ENCODE data around the gene SLC15A3. TPM values are rescaled to one million over a fixed set of nuclear protein-coding genes. Genes with fewer than 3 reads are reported as not detected.

Gene SLC15A3
- total and polyA plus RNA-seq, 2 experiments from 2014 or later: 14.2 to 15.8 TPM

- Histone ChIP-seq H3K4me2 (no peak overlapping the region), H3K27ac (ENCODE audit: low read depth) (no peak overlapping the region), H2AFZ (no peak overlapping the region), H3K9me2 (ENCODE audit: insufficient read depth) (no peaks in the 10 kb centered on the region), H3K36me3 (ENCODE audit: insufficient read depth) (no peaks in the 10 kb centered on the region), H4K20me1 (replicated peaks; ENCODE audit: insufficient read depth) (no peaks in the 10 kb centered on the region), H3K79me2 (replicated peaks; ENCODE audit: insufficient read depth) (no peaks in the 10 kb centered on the region), H3K4me3 (no peak overlapping the region), H3K27me3 (ENCODE audit: insufficient read depth) (no peaks in the 10 kb centered on the region), H3F3A (replicated peaks; ENCODE audit: low read depth) (no peaks in the 10 kb centered on the region), H3K4me1 (ENCODE audit: insufficient read depth) (no peaks in the 10 kb centered on the region)
- TF ChIP-seq CREB1 (CRISPR knock-in tag; IDR thresholded peaks at IDR 0.05; ENCODE audit: low read depth) (no peak), CTCF (conservative IDR thresholded peaks at IDR 0.05; ENCODE audit: low read depth in 2 of 2) (no peak)
- peaks cover under 1% of the 10 kb centered on the region for H3K27me3 Mint-ChIP-seq (ENCODE audit: insufficient read depth, low read depth, poor library complexity)
- H3K4me3 Mint-ChIP-seq: no peak overlapping the region
- H3K9me3 Mint-ChIP-seq: no peaks in the 10 kb centered on the region
- no peak overlapping the region for H3K27ac Mint-ChIP-seq
- H3K36me3 Mint-ChIP-seq (ENCODE audit: low read depth): no peaks in the 10 kb centered on the region
- ATAC-seq (no peak), DNase-seq (ENCODE audit: low spot score) (no peak)
- H3K4me1 Mint-ChIP-seq: no peaks in the 10 kb centered on the region
These were observed 25.9 kb upstream of the SLC15A3 start for GRCh38 chr11:60977836-60978235.

GRCh38 chr11:60977224-60977623, 25.2 kb upstream of the SLC15A3 start:
- H3K9me2 ChIP-seq (ENCODE audit: insufficient read depth): no peaks in the 10 kb centered on the region
- H3K79me2 ChIP-seq (replicated peaks; ENCODE audit: insufficient read depth): no peaks in the 10 kb centered on the region
- no peaks in the 10 kb centered on the region for H3K36me3 Mint-ChIP-seq (ENCODE audit: low read depth)
- no peaks in the 10 kb centered on the region for H3K4me1 Mint-ChIP-seq
- no peaks in the 10 kb centered on the region for H3F3A ChIP-seq (replicated peaks; ENCODE audit: low read depth)
- no peak overlapping the region for H3K27ac Mint-ChIP-seq
- H3K4me3 Mint-ChIP-seq: no peak overlapping the region
- ATAC-seq: no peak
- no peaks in the 10 kb centered on the region for H3K27me3 Mint-ChIP-seq (ENCODE audit: insufficient read depth, low read depth, poor library complexity)
- H3K9me3 Mint-ChIP-seq: no peaks in the 10 kb centered on the region
- no peak overlapping the region for H3K4me2 ChIP-seq
- TF ChIP-seq STAT1 (IDR thresholded peaks at IDR 0.05; ENCODE audit: unreplicated experiment): no peak
- no peak for TF ChIP-seq JUNB (IDR thresholded peaks at IDR 0.05; ENCODE audit: unreplicated experiment)
- no peak for TF ChIP-seq REST (IDR thresholded peaks at IDR 0.05; ENCODE audit: unreplicated experiment)
- TF ChIP-seq ZNF331 (CRISPR knock-in tag; IDR thresholded peaks at IDR 0.05; ENCODE audit: low read depth): no peak
- no peak for TF ChIP-seq POLR2AphosphoS5 (IDR thresholded peaks at IDR 0.05; ENCODE audit: low read depth)
- no peak for TF ChIP-seq NANOG (IDR thresholded peaks at IDR 0.05; ENCODE audit: borderline replicate concordance)
- no peak for TF ChIP-seq EZH2phosphoT487 (IDR thresholded peaks at IDR 0.05; ENCODE audit: unreplicated experiment)
- no peak for TF ChIP-seq CREB1 (CRISPR knock-in tag; IDR thresholded peaks at IDR 0.05; ENCODE audit: low read depth)
- TF ChIP-seq CTCF (conservative IDR thresholded peaks at IDR 0.05; ENCODE audit: low read depth in 2 of 2): no peak
- H4K20me1 ChIP-seq (replicated peaks; ENCODE audit: insufficient read depth): no peaks in the 10 kb centered on the region
- no peak for DNase-seq (ENCODE audit: low spot score)
- H2AFZ ChIP-seq: no peak overlapping the region
- H3K36me3 ChIP-seq (ENCODE audit: insufficient read depth): no peaks in the 10 kb centered on the region
- H3K27me3 ChIP-seq (ENCODE audit: insufficient read depth): no peaks in the 10 kb centered on the region
- H3K4me1 ChIP-seq (ENCODE audit: insufficient read depth): no peaks in the 10 kb centered on the region
- H3K4me3 ChIP-seq: no peak overlapping the region
- no peak overlapping the region for H3K27ac ChIP-seq (ENCODE audit: low read depth)
